ENCODE results near the gene ACY1. TPM values are rescaled to one million over a fixed set of nuclear protein-coding genes. Genes with fewer than 3 reads are reported as not detected.
A peak's percentile ranks its signal among the peaks of the same experiment; 100 is the strongest.
"Not testable (repeated sequence)": the region's sequence is repeated elsewhere in the genome, so short reads cannot be mapped to it uniquely, and the experiment has no call there.

ACY1 gene
- total RNA-seq, 1 donor from 2014 or later = 53.1 TPM

GRCh38 chr3:51983578-51984268 is 388 bp downstream of the ACY1 start:
- peak; percentile 13 for DNase-seq (ENCODE audit: low read depth)

GRCh38 chr3:51984269-51984647 is 923 bp downstream of the ACY1 start:
- no peak for DNase-seq (ENCODE audit: low read depth)

DNA sequence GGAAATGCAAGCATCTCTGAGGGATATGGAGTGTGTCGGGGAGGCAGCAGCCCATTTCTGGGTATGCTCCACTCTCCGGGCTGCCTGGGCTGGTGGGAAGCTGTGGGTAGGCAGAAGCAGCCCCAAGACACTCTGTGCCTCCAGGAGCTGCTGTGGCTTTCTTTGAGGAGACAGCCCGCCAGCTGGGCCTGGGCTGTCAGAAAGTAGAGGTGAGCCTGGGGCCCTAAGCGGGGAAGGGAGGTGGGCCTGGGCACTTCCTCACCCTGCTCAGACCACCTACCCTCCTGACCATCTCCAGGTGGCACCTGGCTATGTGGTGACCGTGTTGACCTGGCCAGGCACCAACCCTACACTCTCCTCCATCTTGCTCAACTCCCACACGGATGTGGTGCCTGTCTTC is 1.7 kb downstream of the ACY1 start:
- no peak for DNase-seq (ENCODE audit: low read depth)

- DNase-seq (ENCODE audit: low read depth) = no peak
Observed at GRCh38 chr3:51986010-51986947, 2.9 kb downstream of the ACY1 start.

DNA sequence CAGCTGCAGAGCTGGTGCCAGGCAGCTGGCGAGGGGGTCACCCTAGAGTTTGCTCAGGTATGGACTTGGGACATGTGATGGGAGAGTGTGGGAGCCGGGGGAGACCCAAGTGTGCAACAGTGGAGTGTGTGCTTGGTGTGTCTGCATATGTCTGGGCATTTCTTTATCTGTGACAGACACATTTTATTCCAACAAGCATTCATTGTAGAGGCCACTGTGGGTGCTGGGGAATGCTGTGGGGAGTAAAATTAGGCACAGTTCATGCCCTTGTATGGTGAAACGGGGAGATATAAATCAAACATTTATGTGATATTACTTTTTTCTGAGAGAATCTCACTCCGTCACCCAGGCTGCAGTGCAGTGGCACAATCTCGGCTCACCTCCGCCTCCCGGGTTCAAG is 4.2 kb downstream of the ACY1 start:
- no peak for DNase-seq (ENCODE audit: low read depth)

DNA sequence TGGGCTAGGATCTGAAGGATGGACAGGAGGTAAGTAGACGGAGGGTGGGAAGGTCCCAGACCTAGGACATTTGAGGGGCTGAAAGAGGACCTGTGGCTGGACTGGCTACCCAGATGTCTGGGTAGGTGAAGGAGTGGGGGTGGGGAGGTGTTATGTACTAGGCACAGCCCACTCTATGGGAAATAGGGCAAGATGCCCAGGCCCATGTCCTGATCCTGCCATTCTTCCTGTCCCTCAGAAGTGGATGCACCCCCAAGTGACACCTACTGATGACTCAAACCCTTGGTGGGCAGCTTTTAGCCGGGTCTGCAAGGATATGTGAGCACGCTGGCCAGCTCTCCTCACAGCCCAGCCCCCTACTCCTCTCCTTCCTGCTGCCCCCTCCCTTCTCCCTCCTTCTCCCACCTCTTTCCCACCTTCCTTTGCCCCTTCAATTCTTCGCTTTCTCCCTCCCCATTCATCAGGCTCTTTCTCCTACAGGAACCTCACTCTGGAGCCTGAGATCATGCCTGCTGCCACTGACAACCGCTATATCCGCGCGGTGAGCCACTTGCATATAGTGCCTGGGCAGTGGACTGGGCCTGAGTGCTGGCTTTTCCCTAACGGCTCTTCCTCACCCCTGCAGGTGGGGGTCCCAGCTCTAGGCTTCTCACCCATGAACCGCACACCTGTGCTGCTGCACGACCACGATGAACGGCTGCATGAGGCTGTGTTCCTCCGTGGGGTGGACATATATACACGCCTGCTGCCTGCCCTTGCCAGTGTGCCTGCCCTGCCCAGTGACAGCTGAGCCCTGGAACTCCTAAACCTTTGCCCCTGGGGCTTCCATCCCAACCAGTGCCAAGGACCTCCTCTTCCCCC is 5.2 kb downstream of the ACY1 start:
- DNase-seq (ENCODE audit: low read depth) = no peak

- not testable (repeated sequence) for DNase-seq (ENCODE audit: low read depth)
Observed at GRCh38 chr3:51990501-51990971, 7.2 kb downstream of the ACY1 start.

- no peak for DNase-seq (ENCODE audit: low read depth)
Observed at GRCh38 chr3:51992017-51992682, 8.8 kb downstream of the ACY1 start.

GRCh38 chr3:51993657-51994056 is 10.3 kb downstream of the ACY1 start:
- not testable (repeated sequence) for DNase-seq (ENCODE audit: low read depth)

- no peak for DNase-seq (ENCODE audit: low read depth)
Observed at GRCh38 chr3:51994530-51994929, 11.2 kb downstream of the ACY1 start.

GRCh38 chr3:51995346-51996163 is 12.2 kb downstream of the ACY1 start, which contains the start of gene RPL29:
Gene RPL29 (minus strand): TSS chr3:51995895. CDS start chr3:51995461, 434 bp downstream.
- DNase-seq (ENCODE audit: low read depth) = peak; percentile 91

DNA sequence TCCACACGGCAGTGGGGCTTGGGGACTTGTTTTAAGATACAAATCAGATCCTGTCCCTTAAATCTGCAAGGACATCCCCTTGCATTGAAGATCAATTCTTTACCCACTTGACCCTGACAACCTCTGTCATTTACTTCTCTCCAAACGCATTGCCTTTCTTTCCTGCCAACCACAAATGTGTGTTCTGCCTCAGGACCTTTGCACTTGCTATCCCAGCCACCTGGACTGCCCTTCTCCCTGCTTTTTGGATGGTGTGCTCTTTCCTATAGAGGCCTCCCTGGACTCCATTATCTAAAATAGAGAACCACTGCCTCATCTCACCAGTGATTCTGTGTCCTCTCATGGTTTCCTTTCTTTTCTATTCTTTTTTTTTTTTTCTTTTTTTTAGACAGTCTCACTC is 13.8 kb downstream of the ACY1 start:
- DNase-seq (ENCODE audit: low read depth) = no peak

DNA sequence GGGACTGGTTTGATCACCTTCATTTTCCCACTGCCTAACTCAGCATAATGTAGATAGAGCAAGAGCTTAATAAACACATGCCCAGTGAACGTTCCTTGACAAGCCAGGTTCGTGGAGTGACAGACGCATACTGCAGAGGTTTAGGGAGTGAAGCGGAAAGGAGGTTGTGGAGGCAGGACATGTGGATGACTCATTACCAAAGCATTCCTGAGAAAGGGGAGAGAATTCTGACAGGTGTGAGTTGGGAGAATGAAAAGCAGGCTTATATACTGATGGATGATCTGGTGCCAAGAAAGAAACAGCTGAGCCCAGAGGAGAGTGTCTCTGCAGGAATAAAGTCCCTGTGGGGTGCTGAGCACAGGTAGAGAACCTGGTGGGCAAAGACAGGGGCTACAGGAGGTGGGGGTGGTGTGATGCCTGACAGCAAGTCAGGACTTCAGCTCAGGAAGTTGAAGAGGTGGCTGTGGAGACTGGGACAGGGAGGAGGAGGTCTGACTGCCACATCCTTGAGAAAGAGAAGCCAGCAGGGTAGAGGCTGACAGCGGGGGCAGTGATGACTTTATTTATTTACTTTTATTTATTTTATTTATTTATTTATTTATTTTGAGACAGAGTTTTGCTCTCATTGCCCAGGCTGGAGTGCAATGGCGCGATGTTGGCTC is 14.7 kb downstream of the ACY1 start:
- DNase-seq (ENCODE audit: low read depth) = peak; percentile 83

DNA sequence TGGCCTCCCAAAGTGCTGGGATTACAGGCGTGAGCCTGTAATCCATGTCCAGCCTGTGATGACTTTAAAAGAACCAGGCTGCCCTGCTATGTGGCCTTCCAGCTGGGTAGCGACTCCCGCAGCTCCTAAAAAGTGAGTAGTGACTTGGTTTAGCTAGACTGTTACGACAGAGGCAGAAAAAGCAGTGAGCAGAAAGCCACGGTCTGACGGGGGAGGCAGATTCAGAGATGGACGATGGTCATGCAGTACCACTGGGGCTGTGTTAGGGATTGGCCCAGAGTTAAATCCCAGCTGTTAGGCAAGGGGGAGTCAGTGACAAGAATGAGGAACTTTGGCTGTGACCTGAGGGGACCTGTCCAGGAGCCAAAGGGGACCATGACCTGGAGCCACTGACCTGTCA is 15.4 kb downstream of the ACY1 start:
- DNase-seq (ENCODE audit: low read depth) = no peak

GRCh38 chr3:51999846-52000245 is 16.5 kb downstream of the ACY1 start:
- no peak for DNase-seq (ENCODE audit: low read depth)

DNA sequence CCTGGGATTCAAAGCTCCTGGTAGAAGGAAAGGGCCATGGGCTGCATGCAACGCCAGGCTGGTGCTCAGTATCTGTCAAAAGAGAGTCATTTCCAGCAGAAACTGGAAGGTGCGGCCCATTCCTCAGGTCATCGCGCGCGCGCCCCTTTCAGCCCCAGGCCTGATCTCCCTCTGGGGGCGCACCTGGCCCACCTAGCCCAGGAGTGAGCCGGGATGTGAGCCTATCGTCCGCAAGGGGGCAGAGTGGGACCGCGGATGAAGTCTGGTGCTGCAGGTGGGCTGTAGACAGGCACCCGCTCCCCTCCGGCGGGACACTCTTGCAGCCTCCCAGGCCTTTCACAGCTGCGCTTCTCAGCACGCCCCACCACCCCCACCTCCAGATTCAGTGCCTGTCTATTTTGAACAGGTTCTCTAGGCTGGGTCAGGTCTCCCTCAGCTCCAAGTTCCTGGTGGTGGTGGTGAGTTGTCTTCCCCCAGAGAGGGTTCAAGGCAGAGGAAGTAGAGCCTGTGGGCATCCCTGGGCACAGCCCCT is 18.2 kb downstream of the ACY1 start:
- peak; percentile 30 for DNase-seq (ENCODE audit: low read depth)

DNA sequence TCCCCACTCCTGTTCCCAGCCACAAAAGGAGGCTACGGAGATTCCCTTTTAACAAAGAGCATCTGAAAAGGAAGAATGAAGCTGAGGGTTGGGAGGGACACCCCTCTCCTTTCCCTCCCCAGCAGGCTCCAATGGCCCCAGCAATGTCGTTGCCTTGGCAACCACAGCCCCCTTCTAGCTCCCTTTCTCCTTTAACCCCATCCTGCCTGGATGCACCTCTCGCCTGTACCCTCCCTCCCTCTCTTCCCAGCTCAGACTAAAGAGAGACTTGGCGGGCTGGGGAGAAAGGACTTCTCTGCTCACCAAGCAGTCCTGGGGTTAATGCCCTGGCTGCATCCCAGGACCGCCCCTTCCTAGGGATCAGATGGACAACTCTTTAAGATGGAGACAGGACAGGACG is 19.4 kb downstream of the ACY1 start:
- DNase-seq (ENCODE audit: low read depth) = no peak

DNA sequence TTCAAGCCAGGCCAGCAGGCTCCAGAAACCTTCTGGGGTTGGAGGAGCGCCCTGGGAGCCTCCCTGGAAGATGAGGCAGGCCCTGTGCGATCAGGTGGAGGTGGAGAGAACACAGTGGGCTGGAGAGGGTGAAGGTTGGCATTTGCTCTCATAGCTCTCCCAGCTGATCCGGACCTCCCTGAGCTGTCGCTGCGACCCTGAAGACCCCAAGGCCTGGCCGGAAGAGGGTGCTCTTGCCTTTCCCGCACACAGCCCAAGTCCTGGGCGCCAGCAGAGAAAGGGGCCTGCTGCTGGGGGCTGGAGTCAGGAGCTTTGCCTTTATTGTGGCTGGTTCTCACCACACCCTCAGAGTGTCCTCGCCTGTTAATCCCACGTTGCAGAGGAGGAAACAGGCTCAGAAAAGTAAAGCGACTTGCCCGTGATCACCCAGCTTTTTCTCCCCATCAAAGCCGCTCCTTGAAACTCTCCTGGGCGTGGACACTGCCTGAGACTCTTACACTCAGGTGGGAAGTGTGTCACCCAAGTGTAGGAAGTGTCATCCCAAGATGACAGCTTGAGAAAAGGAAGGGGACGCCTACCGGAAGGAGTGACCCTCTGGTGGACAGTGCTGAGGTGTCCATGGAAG is 20.9 kb downstream of the ACY1 start:
- DNase-seq (ENCODE audit: low read depth) = no peak

DNA sequence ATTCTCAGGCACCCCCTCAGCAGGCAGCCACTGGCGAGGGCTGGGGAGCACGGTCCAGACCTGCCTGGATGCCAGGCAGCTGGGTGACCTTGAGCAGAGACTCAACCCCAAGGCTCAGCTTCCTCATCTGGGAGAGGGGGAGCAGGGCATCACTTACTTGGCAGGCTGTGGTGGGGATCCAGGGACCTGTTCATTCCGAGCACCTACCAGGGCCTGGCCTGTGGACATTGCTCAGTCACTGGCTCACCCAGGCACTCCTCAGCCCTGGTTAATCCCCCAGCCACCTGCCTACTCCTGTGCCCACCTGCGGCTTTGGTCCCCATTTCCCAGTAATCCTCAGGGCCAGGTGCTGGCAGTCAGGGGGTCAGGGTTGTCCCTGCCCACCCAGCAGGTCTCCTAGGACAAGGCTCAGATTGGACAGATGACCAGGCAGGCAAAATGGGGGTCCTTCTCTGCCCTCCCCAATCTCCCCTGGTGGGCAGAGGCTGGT is 21.6 kb downstream of the ACY1 start:
- no peak for DNase-seq (ENCODE audit: low read depth)

All from renal cortical epithelial cell (primary cell).